Mesenchymal stem cell (in vitro differentiated cells and primary cell): ENCODE data around the gene VENTX.

ENCODE experiments used
- DNase-seq: peaks from one replicate; pipeline ENCODE4 v3.0.0-alpha.2; 2013
- H2AFZ ChIP-seq: one replicate; pipeline ENCODE4 v1.6.1; 2013; ENCODE audit warnings: low read depth, mild to moderate bottlenecking, control low read depth, inconsistent platforms, low read length, moderate library complexity
- H2AK5ac ChIP-seq: 2 replicates; pipeline ENCODE4 v1.6.1; 2013; ENCODE audit warnings: low read length, moderate library complexity, mild to moderate bottlenecking, inconsistent platforms; ENCODE audit not compliant: severe bottlenecking
- H2BK120ac ChIP-seq: one replicate; pipeline ENCODE4 v1.6.1; 2013; ENCODE audit warnings: low read depth, mild to moderate bottlenecking, inconsistent platforms, low read length, moderate library complexity
- H2BK12ac ChIP-seq, 2 experiments: one replicate each; pipeline ENCODE4 v1.6.1; 2013; ENCODE audit warnings: inconsistent platforms in 2 of 2, low read length in 2 of 2, mild to moderate bottlenecking in 2 of 2, moderate library complexity in 2 of 2, control low read depth in 1 of 2
- H2BK15ac ChIP-seq: one replicate; pipeline ENCODE4 v1.6.1; 2013; ENCODE audit warnings: mild to moderate bottlenecking, low read depth, inconsistent platforms; ENCODE audit not compliant: poor library complexity, severe bottlenecking
- H2BK5ac ChIP-seq: 2 replicates; pipeline ENCODE4 v1.6.1; 2013; ENCODE audit warnings: low read depth, mild to moderate bottlenecking, low read length, control low read depth, inconsistent platforms; ENCODE audit not compliant: poor library complexity, severe bottlenecking
- H3K14ac ChIP-seq, 2 experiments: one replicate each; pipeline ENCODE4 v1.6.1; 2013; ENCODE audit warnings: inconsistent platforms in 2 of 2, low read length in 2 of 2, control low read depth in 1 of 2, mild to moderate bottlenecking in 1 of 2, moderate library complexity in 1 of 2
- H3K18ac ChIP-seq, 2 experiments: one replicate each; pipeline ENCODE4 v1.6.1; 2013; ENCODE audit warnings: inconsistent platforms in 2 of 2, low read length in 2 of 2, control low read depth in 1 of 2, low read depth in 1 of 2, mild to moderate bottlenecking in 1 of 2
- H3K23ac ChIP-seq, 2 experiments: one replicate each; pipeline ENCODE4 v1.6.1; 2013; ENCODE audit warnings: inconsistent platforms in 2 of 2, low read length in 2 of 2, mild to moderate bottlenecking in 2 of 2, moderate library complexity in 2 of 2, control low read depth in 1 of 2
- H3K27ac ChIP-seq: 2 replicates; pipeline ENCODE4 v1.5.1; 2013; ENCODE audit warnings: mild to moderate bottlenecking, moderate library complexity, low read length, control low read depth, inconsistent platforms; ENCODE audit not compliant: poor library complexity, severe bottlenecking
- H3K27me3 ChIP-seq, 2 experiments: 2 replicates each; pipeline versions ENCODE4 v1.6.1 to v1.7.0; 2013; ENCODE audit warnings: low read length in 2 of 2, mild to moderate bottlenecking in 2 of 2, moderate library complexity in 2 of 2, control low read depth in 1 of 2, inconsistent platforms in 1 of 2; ENCODE audit not compliant: control insufficient read depth in 1 of 2, insufficient read depth in 1 of 2
- H3K36me3 ChIP-seq, 2 experiments: 2 replicates each; pipeline versions ENCODE4 v1.6.1 to v1.7.0; 2013; ENCODE audit warnings: low read length in 2 of 2, control low read depth in 1 of 2, inconsistent platforms in 1 of 2, low read depth in 1 of 2, mild to moderate bottlenecking in 1 of 2; ENCODE audit not compliant: insufficient read depth in 2 of 2, control insufficient read depth in 1 of 2
- H3K4ac ChIP-seq, 2 experiments: one replicate each; pipeline ENCODE4 v1.6.1; 2013; ENCODE audit warnings: inconsistent platforms in 2 of 2, low read length in 2 of 2, mild to moderate bottlenecking in 2 of 2, moderate library complexity in 2 of 2, control low read depth in 1 of 2, low read depth in 1 of 2
- H3K4me1 ChIP-seq: 2 replicates; pipeline ENCODE4 v1.6.1; 2013; ENCODE audit warnings: low read depth, low read length, control low read depth; ENCODE audit not compliant: control insufficient read depth, insufficient read depth
- H3K4me2 ChIP-seq: 2 replicates; pipeline ENCODE4 v1.6.1; 2013; ENCODE audit warnings: low read length, mild to moderate bottlenecking, inconsistent platforms; ENCODE audit not compliant: poor library complexity, severe bottlenecking
- H3K4me3 ChIP-seq, 2 experiments: 2 replicates each; pipeline versions ENCODE4 v1.5.1 to v1.7.0; 2013; ENCODE audit warnings: low read length in 2 of 2, mild to moderate bottlenecking in 2 of 2, control low read depth in 1 of 2, low read depth in 1 of 2; ENCODE audit not compliant: insufficient read depth in 1 of 2
- H3K79me1 ChIP-seq: replicated peaks from 2 replicates; pipeline ENCODE4 v1.6.1; 2013; ENCODE audit warnings: mild to moderate bottlenecking, control low read depth, low read length, inconsistent platforms; ENCODE audit not compliant: poor library complexity, severe bottlenecking
- H3K9ac ChIP-seq: 2 replicates; pipeline ENCODE4 v1.7.0; 2013; ENCODE audit warnings: mild to moderate bottlenecking, low read length, moderate library complexity
- H3K9me3 ChIP-seq: 2 replicates; pipeline ENCODE4 v1.7.0; 2013; ENCODE audit warnings: mild to moderate bottlenecking, low read length; ENCODE audit not compliant: control insufficient read depth
- H4K8ac ChIP-seq: one replicate; pipeline ENCODE4 v1.6.1; 2013; ENCODE audit warnings: inconsistent platforms, mild to moderate bottlenecking, low read length, moderate library complexity
- H4K91ac ChIP-seq: one replicate; pipeline ENCODE4 v1.6.1; 2013; ENCODE audit warnings: mild to moderate bottlenecking, low read length, inconsistent platforms
- WGBS: methylation state at CpG from one replicate; pipeline ENCODE4 v1.1.7; 2013; ENCODE audit warnings: mixed read lengths; 5-methylcytosine and 5-hydroxymethylcytosine counted together

VENTX gene

DNA sequence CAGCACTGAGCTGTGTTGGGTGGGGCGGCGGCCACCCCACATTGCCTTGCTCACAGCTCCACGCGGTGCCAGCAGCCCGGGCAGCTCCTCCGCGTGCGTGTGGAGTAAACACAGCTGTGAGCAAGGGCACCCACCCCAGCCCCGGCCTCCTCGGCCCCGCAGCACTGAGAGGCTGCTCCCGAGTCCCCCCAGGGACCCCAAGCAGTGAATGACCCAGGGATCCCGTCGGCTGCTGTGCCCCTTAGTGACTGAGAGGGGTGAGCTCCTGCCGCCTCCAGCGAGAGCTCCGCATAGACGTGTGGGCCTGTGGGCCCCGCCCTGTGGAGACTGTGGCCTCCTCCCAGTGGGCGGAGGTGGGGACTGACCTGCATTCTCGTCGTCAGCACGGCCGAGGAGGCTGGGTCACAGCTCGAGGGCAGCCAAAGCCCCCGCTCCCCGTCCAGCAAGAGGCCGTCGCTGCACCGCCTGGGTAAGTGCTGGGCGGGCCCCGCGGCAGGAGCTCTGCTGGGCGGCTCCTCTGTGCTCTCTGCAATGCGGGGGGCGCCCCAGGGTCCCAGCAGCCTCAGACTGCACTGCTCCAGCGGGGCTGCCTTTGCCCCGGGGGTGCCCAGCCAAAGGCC, 37.6 kb upstream of the VENTX start:
- Histone ChIP-seq H3K36me3 (no peaks in the 10 kb centered on the region), H3K4me3 (no peak overlapping the region), H3K14ac (no peak overlapping the region), H3K23ac (no peak overlapping the region), H3K4me2 (no peak overlapping the region), H3K27me3 (no peaks in the 10 kb centered on the region), H2AK5ac (no peak overlapping the region), H2BK120ac (no peak overlapping the region), H4K8ac (no peak overlapping the region), H2BK12ac (no peak overlapping the region), H3K4me1 (peaks cover 3% of the 10 kb centered on the region), H2AFZ (no peak overlapping the region), H3K9me3 (no peaks in the 10 kb centered on the region), H2BK5ac (no peak overlapping the region), H3K79me1 (no peaks in the 10 kb centered on the region), H3K4ac (no peak overlapping the region), H3K9ac (no peak overlapping the region), H2BK15ac (no peak overlapping the region), H3K18ac (no peak overlapping the region), H4K91ac (no peak overlapping the region), H3K27ac (no peak overlapping the region)
- DNase-seq = no peak
- WGBS = 72% methylated on average over 38 of the region's 38 CpGs

DNA sequence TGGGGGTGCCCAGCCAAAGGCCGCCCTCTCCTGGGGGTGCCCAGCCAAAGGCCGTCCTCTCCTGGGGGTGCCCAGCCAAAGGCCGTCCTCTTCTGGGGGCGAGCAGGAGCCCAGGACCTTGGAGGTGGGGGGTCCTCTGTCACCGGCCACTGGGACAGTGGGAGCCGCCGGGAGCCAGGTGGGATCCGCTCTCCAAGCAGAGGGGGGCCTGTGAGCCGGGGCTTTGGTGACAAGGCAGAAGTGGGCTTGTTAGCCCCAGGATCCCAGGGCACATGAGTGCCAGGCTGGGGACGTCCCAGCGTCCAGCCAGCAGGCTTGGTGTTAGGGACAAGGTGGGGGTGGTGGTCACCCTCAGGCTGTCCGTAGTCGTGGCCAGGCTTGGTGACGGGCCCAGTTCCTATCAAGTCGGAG, 37.0 kb upstream of the VENTX start:
- Histone ChIP-seq H3K9ac (no peak overlapping the region), H3K4me2 (no peak overlapping the region), H2BK12ac (no peak overlapping the region), H3K23ac (no peak overlapping the region), H3K36me3 (no peaks in the 10 kb centered on the region), H4K91ac (no peak overlapping the region), H3K18ac (no peak overlapping the region), H3K4me1 (peaks cover 3% of the 10 kb centered on the region), H2BK5ac (no peak overlapping the region), H3K4ac (no peak overlapping the region), H2BK120ac (no peak overlapping the region), H4K8ac (no peak overlapping the region), H3K14ac (no peak overlapping the region), H2AK5ac (no peak overlapping the region), H3K4me3 (no peak overlapping the region), H3K79me1 (no peaks in the 10 kb centered on the region), H3K27ac (no peak overlapping the region), H3K9me3 (no peaks in the 10 kb centered on the region), H2AFZ (no peak overlapping the region), H2BK15ac (no peak overlapping the region), H3K27me3 (no peaks in the 10 kb centered on the region)
- DNase-seq = no peak
- 94% methylated on average over 15 of the region's 15 CpGs for WGBS

DNA sequence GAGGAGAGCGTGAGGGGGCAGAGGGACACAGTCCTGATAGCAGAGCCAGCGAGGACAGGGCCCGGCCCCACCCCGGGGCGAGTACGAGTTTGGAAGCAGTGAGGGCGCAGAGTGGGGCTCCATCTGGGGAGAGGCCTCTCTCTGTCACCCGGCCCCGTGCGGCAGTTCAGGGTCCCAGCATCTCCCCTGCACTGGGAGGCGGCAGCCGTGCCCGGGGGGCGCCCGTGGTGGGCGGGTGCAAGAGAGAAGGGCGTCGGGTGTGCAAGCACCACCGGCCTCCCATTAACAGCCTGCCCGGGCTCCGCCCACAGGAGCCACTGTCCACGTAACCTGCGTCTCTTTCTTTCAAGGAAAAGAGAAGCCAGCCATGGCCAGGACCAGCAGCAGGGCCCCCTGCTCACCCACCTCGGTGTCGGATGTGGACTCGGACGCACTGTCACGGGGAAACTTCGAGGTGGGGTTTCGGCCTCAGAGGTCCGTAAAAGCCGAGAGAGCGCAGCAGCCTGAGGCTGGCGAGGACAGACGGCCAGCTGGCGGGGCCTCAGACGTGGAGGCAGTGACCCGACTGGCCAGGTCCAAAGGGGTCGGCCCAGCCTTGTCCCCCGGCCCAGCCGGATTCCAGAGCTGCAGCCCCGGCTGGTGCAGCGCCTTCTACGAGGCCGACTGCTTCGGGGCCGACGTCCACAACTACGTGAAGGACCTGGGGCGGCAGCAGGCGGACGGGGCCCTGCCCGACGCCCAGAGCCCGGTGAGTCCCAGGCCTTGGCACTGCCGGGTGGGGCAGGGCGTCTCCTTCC, 36.3 kb upstream of the VENTX start:
- DNase-seq = no peak
- no peak overlapping the region for H3K9ac ChIP-seq
- H3K36me3 ChIP-seq = no peaks in the 10 kb centered on the region
- H3K9me3 ChIP-seq = no peaks in the 10 kb centered on the region
- H3K23ac ChIP-seq = no peak overlapping the region
- H4K8ac ChIP-seq = no peak overlapping the region
- H3K79me1 ChIP-seq = no peaks in the 10 kb centered on the region
- peaks cover 1% of the 10 kb centered on the region for H3K4me1 ChIP-seq
- no peak overlapping the region for H3K4me2 ChIP-seq
- H4K91ac ChIP-seq = no peak overlapping the region
- no peaks in the 10 kb centered on the region for H3K27me3 ChIP-seq
- H3K18ac ChIP-seq = no peak overlapping the region
- H2BK5ac ChIP-seq = no peak overlapping the region
- H3K4me3 ChIP-seq = no peak overlapping the region
- H2AFZ ChIP-seq = no peak overlapping the region
- 93% methylated on average over 56 of the region's 57 CpGs for WGBS
- H3K4ac ChIP-seq = no peak overlapping the region
- no peak overlapping the region for H2BK15ac ChIP-seq
- no peak overlapping the region for H2BK12ac ChIP-seq
- no peak overlapping the region for H3K27ac ChIP-seq
- no peak overlapping the region for H2AK5ac ChIP-seq
- H3K14ac ChIP-seq = no peak overlapping the region
- no peak overlapping the region for H2BK120ac ChIP-seq

DNA sequence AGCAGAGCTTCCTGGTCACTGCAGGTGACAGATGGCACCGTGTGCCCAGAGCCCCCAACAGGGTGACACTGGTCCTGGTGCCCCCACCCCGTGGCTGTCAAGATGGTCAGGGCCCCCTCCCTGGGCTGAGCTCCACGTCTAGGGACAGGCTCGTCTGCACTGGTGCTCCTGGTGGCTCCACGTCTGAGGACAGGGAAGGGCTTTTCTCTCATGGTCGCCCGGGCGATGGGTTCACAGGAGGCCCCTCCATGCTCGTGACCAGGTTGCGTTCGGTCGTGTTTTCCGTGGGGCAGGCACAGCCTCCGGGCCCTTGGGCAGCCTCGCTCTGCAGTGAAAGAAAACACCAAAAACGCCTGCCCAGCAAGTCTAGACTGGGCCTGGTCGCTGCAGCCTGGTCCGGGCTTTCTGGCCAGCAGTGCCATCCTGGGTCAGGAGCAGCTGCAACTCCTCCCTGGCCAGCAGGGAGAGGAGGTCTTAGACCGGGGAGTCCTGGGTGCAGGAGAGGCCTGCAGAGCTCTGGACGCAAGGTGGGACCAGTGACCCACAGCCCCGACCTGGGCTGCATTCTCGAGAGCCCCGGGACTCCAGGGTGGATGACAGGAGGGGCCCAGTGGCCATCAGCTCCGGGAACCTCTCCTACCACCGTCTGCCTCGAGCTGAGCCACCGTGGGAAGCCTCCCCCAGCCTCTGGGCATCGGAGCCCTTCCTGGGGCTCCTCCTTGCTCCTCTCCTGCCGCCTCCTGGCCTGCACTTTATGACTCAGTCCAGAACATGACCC, 35.5 kb upstream of the VENTX start:
- Histone ChIP-seq H3K4me2 (no peak overlapping the region), H2AK5ac (no peak overlapping the region), H4K91ac (no peak overlapping the region), H3K36me3 (no peaks in the 10 kb centered on the region), H3K23ac (no peak overlapping the region), H3K79me1 (no peaks in the 10 kb centered on the region), H3K9ac (no peak overlapping the region), H3K9me3 (no peaks in the 10 kb centered on the region), H3K14ac (no peak overlapping the region), H3K27ac (no peak overlapping the region), H2AFZ (no peak overlapping the region), H3K4me1 (peaks cover 1% of the 10 kb centered on the region), H2BK5ac (no peak overlapping the region), H3K27me3 (peaks cover 0 to 4% of the 10 kb centered on the region in 2 experiments), H3K4me3 (no peak overlapping the region), H2BK12ac (no peak overlapping the region), H3K4ac (no peak overlapping the region), H3K18ac (no peak overlapping the region), H2BK15ac (no peak overlapping the region), H2BK120ac (no peak overlapping the region), H4K8ac (no peak overlapping the region)
- no peak for DNase-seq
- WGBS = 79% methylated on average over 29 of the region's 29 CpGs
